H1 (cell line): ENCODE measurements around the gene RFPL2. TPM values are rescaled to one million over a fixed set of nuclear protein-coding genes. Genes with fewer than 3 reads are reported as not detected.

Experiments used
- CTCF ChIA-PET: fragments of 300-600 bp; sonication (Branson Sonifier 250); formaldehyde crosslinking; loops from one replicate; lab custom pipeline; 2021; ENCODE audit not compliant: partially characterized antibody; lab: Charles Lee
- POLR2A ChIA-PET: fragments of 300-600 bp; sonication (Branson Sonifier 250); formaldehyde crosslinking; loops from one replicate; lab custom pipeline; 2021; ENCODE audit warnings: inconsistent platforms; ENCODE audit not compliant: partially characterized antibody; lab: Charles Lee
- DNase-seq, 2 experiments: peaks; one replicate each; pipeline versions ENCODE4 v3.0.0 to v3.0.0-alpha.2; 2010 to 2022; ENCODE audit warnings: low spot score in 2 of 2, low read depth in 1 of 2, mixed read lengths in 1 of 2
- FAIRE-seq: peaks from 2 replicates; lab custom pipeline; 2011; peaks lifted over from hg19 to GRCh38; lab: Jason Lieb, UNC
- H2AFZ ChIP-seq: 2 replicates; pipeline ENCODE4 v1.8.1; 2012; ENCODE audit warnings: low read length, inconsistent platforms
- H2AK5ac ChIP-seq: 2 replicates; pipeline ENCODE4 v1.6.1; 2013; ENCODE audit warnings: low read depth, low read length
- H2BK120ac ChIP-seq: replicated peaks from 2 replicates; pipeline ENCODE3; 2013; ENCODE audit warnings: low read depth, low read length, inconsistent platforms
- H2BK12ac ChIP-seq: 2 replicates; pipeline ENCODE4 v1.6.1; 2013; ENCODE audit warnings: low read depth, low read length
- H2BK15ac ChIP-seq: 2 replicates; pipeline ENCODE4 v1.6.1; 2013; ENCODE audit warnings: low read length
- H2BK20ac ChIP-seq: 2 replicates; pipeline ENCODE4 v1.6.1; 2013; ENCODE audit warnings: low read length
- H2BK5ac ChIP-seq: 2 replicates; pipeline ENCODE4 v1.6.1; 2013; ENCODE audit warnings: low read depth, low read length
- H3K14ac ChIP-seq: 2 replicates; pipeline ENCODE4 v1.6.1; 2013; ENCODE audit warnings: inconsistent platforms; ENCODE audit not compliant: insufficient read length
- H3K18ac ChIP-seq: 2 replicates; pipeline ENCODE4 v1.6.1; 2013; ENCODE audit warnings: low read length; ENCODE audit errors: extremely low read depth
- H3K23ac ChIP-seq: 2 replicates; pipeline ENCODE4 v1.6.1; 2013; ENCODE audit warnings: inconsistent platforms; ENCODE audit not compliant: insufficient read length
- H3K23me2 ChIP-seq: 2 replicates; pipeline ENCODE4 v1.6.1; 2013; ENCODE audit warnings: low read depth, low read length
- H3K27ac ChIP-seq: 2 replicates; pipeline ENCODE4 v1.6.1; 2011; ENCODE audit warnings: low read depth, low read length, inconsistent platforms
- H3K27me3 ChIP-seq, 4 experiments: replicated peaks in 1 of 4; 1 replicate in 1 of 4; 2 replicates in 3 of 4; pipeline versions ENCODE4 v1.6.1 to v1.8.1; 2011 to 2013; ENCODE audit warnings: low read length in 3 of 4, mild to moderate bottlenecking in 3 of 4, inconsistent platforms in 2 of 4, mixed read lengths in 2 of 4, moderate library complexity in 1 of 4; ENCODE audit not compliant: control insufficient read depth in 3 of 4, insufficient read depth in 3 of 4; ENCODE audit errors: extremely low read depth in 1 of 4
- H3K36me3 ChIP-seq, 4 experiments: 2 replicates each; pipeline versions ENCODE4 v1.6.1 to v1.8.1; 2011 to 2013; ENCODE audit warnings: mild to moderate bottlenecking in 4 of 4, low read length in 3 of 4, moderate library complexity in 2 of 4, control low read depth in 1 of 4, inconsistent platforms in 1 of 4; ENCODE audit not compliant: insufficient read depth in 4 of 4, control insufficient read depth in 2 of 4
- H3K4ac ChIP-seq: replicated peaks from 2 replicates; pipeline ENCODE3; 2013; ENCODE audit warnings: low read length, low read depth, mixed read lengths, inconsistent platforms; ENCODE audit not compliant: insufficient read length
- H3K4me1 ChIP-seq, 4 experiments: replicated peaks in 1 of 4; 1 replicate in 1 of 4; 2 replicates in 3 of 4; pipeline versions ENCODE4 v1.6.1 to v1.8.1; 2011 to 2013; ENCODE audit warnings: low read length in 3 of 4, inconsistent platforms in 2 of 4, mixed read lengths in 1 of 4; ENCODE audit not compliant: insufficient read depth in 4 of 4, control insufficient read depth in 3 of 4
- H3K4me2 ChIP-seq, 2 experiments: 2 replicates each; pipeline versions ENCODE4 v1.6.1 to v1.8.1; 2011 to 2013; ENCODE audit warnings: low read depth in 2 of 2, low read length in 2 of 2, control low read depth in 1 of 2, inconsistent platforms in 1 of 2, mild to moderate bottlenecking in 1 of 2; ENCODE audit not compliant: insufficient read depth in 1 of 2
- H3K4me3 ChIP-seq, 4 experiments: fragments of 200-600, 300-600 bp in 1 of 4; sonication (generic), shearing (Covaris generic), sonication (Bioruptor Twin) in 1 of 4; 2 replicates each; pipeline versions ENCODE4 v1.5.1 to v1.8.1; 2011 to 2016; ENCODE audit warnings: low read length in 4 of 4, low read depth in 3 of 4, control low read depth in 2 of 4, inconsistent platforms in 2 of 4, mild to moderate bottlenecking in 2 of 4, mixed read lengths in 1 of 4, moderate library complexity in 1 of 4; ENCODE audit not compliant: insufficient read depth in 2 of 4; ENCODE audit errors: extremely low read depth in 1 of 4
- H3K56ac ChIP-seq: replicated peaks from 2 replicates; pipeline ENCODE3; 2013; ENCODE audit warnings: low read depth, mild to moderate bottlenecking, mixed read lengths, low read length, inconsistent platforms; ENCODE audit not compliant: insufficient read length
- H3K79me1 ChIP-seq: 2 replicates; pipeline ENCODE4 v1.6.1; 2013; ENCODE audit warnings: low read depth, low read length, control low read depth
- H3K79me2 ChIP-seq, 2 experiments: 2 replicates each; pipeline versions ENCODE4 v1.6.1 to v1.8.1; 2012 to 2013; ENCODE audit warnings: low read length in 2 of 2, mild to moderate bottlenecking in 2 of 2, inconsistent platforms in 1 of 2; ENCODE audit not compliant: insufficient read depth in 2 of 2, control insufficient read depth in 1 of 2
- H3K9ac ChIP-seq, 4 experiments: replicated peaks in 1 of 4; 1 replicate in 1 of 4; 2 replicates in 3 of 4; pipeline versions ENCODE4 v1.6.1 to v1.8.1; 2011 to 2013; ENCODE audit warnings: low read depth in 3 of 4, low read length in 3 of 4, control low read depth in 2 of 4, mild to moderate bottlenecking in 2 of 4, moderate library complexity in 2 of 4, inconsistent platforms in 1 of 4; ENCODE audit errors: extremely low read depth in 1 of 4
- H3K9me3 ChIP-seq, 2 experiments: 2 replicates each; pipeline versions ENCODE4 v1.6.1 to v1.8.1; 2012 to 2013; ENCODE audit warnings: mild to moderate bottlenecking in 2 of 2, moderate library complexity in 2 of 2, control low read depth in 1 of 2, inconsistent platforms in 1 of 2, low read depth in 1 of 2, low read length in 1 of 2, mixed read lengths in 1 of 2; ENCODE audit not compliant: insufficient read depth in 2 of 2
- H4K20me1 ChIP-seq, 2 experiments: replicated peaks in 1 of 2; 2 replicates each; pipeline versions ENCODE3 to v1.8.1; 2011 to 2013; ENCODE audit warnings: inconsistent platforms in 2 of 2, low read length in 2 of 2, mild to moderate bottlenecking in 1 of 2; ENCODE audit not compliant: insufficient read depth in 2 of 2, control insufficient read depth in 1 of 2
- H4K5ac ChIP-seq: 2 replicates; pipeline ENCODE4 v1.6.1; 2013; ENCODE audit warnings: low read length, low read depth, mixed read lengths, inconsistent platforms; ENCODE audit not compliant: insufficient read length
- H4K8ac ChIP-seq: 2 replicates; pipeline ENCODE4 v1.8.0; 2013; ENCODE audit warnings: mild to moderate bottlenecking, moderate library complexity, low read length, inconsistent platforms; ENCODE audit not compliant: insufficient read depth; ENCODE audit errors: extremely low read depth
- H4K91ac ChIP-seq: replicated peaks from 2 replicates; pipeline ENCODE3; 2013; ENCODE audit warnings: low read length, mixed read lengths, inconsistent platforms; ENCODE audit not compliant: insufficient read length
- CBX8 ChIP-seq: fragments of 300-800, 300-1000 bp; sonication (generic); IDR thresholded peaks from 2 replicates; pipeline ENCODE4 v1.7.1; 2016; ENCODE audit warnings: low read depth, low read length, borderline replicate concordance
- GTF2F1 ChIP-seq: IDR thresholded peaks from 2 replicates; pipeline ENCODE4 v1.6.1; 2012; ENCODE audit warnings: low read depth, low read length, improper control_type of control experiment, borderline replicate concordance
- WGBS, 2 experiments: shearing (Covaris generic) in 1 of 2; methylation state at CpG; one replicate each; pipeline versions ENCODE4 v1.1.6 to v1.1.7; 2013 to 2015; ENCODE audit warnings: low lambda C conversion rate in 2 of 2, mixed read lengths in 2 of 2, inconsistent platforms in 1 of 2, low coverage in 1 of 2, missing lambda C conversion rate in 1 of 2; ENCODE audit not compliant: insufficient replicate concordance in 2 of 2, insufficient coverage in 1 of 2, insufficient read length in 1 of 2; ENCODE audit errors: extremely low coverage in 1 of 2, missing lambda C conversion rate in 1 of 2; 5-methylcytosine and 5-hydroxymethylcytosine counted together
- polyA plus RNA-seq, 7 experiments: library from polyadenylated mRNA; depleted of rRNA in 3 of 7; stranded (reverse) in 5 of 7; unstranded in 2 of 7; fragments of >200 nt in 5 of 7; fragments of 200-250 nt in 2 of 7; gene quantifications; 1 replicate in 5 of 7; 2 replicates in 1 of 7; 4 replicates in 1 of 7; pipeline versions ENCODE4 v1.2.1 to v1.2.3, GENCODE V29; 2011 to 2013; ENCODE audit warnings: missing spikeins in 2 of 7, mixed read lengths in 2 of 7
- total RNA-seq: library from RNA; stranded (reverse); fragmentation: NEBNext Ultra II Directional; extraction: Animal tissue kit (Norgen Biotek cat#: 25700); gene quantifications from 2 replicates; pipeline ENCODE4 v1.2.1, GENCODE V29; 2021

Gene RFPL2
- total and polyA plus RNA-seq, 2 of the 8 experiments (the other 6 are each of a cell fraction or from before 2014, with no cell fraction given) = 0.15 to 0.19 TPM

DNA sequence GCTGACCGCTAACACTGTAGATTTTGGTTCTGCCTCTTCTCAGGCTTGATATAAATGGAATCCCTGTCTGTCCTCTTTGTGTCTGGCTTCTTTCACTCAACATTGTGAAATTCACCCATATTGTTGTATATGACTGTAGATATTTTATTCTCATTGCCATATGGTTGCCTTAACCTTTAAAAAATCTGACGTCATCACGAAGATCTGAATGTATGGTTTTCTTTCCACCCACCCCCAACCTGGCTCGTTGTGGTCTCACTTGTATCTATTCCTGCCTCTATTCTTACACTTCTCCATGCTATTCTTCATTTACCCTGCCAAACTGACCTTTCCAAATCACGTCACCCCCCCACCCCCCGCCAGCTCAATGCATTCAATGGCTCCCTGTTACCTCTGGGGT is 23.8 kb downstream of the RFPL2 start:
- Histone ChIP-seq H4K91ac (no peak overlapping the region), H3K79me2 (no peaks in the 10 kb centered on the region), H3K56ac (no peak overlapping the region), H3K23ac (no peak overlapping the region), H2AFZ (no peak overlapping the region), H3K9ac (no peak overlapping the region), H3K23me2 (peaks cover 2% of the 10 kb centered on the region; the same call in 1 of the 2 replicates), H3K27me3 (peaks cover 0 to 15% (median 10%) of the 10 kb centered on the region in 4 experiments; a peak in 5 of 7 replicates), H3K4me2 (no peak overlapping the region), H2AK5ac (no peak overlapping the region), H3K4me3 (no peak overlapping the region), H3K9me3 (no peaks in the 10 kb centered on the region), H3K4ac (no peak overlapping the region), H2BK20ac (no peak overlapping the region), H3K4me1 (peaks cover 0 to 3% (median 1%) of the 10 kb centered on the region in 4 experiments; a peak in 2 of 7 replicates), H2BK120ac (no peak overlapping the region), H3K14ac (no peak overlapping the region), H2BK15ac (no peak overlapping the region), H4K20me1 (no peaks in the 10 kb centered on the region), H3K27ac (no peak overlapping the region), H3K36me3 (no peaks in the 10 kb centered on the region), H4K5ac (no peak overlapping the region), H2BK12ac (no peak overlapping the region), H3K18ac (no peak overlapping the region), H4K8ac (no peak overlapping the region), H2BK5ac (no peak overlapping the region), H3K79me1 (no peaks in the 10 kb centered on the region)
- FAIRE-seq (no peak), DNase-seq (no peak)
- ChIA-PET CTCF (interaction anchor here (1.2 kb wide), 2 partner anchors 25 to 85 kb away, joined by 3 to 4 read pairs; no protein-coding TSS in a partner anchor), POLR2A (interaction anchor here (0.6 kb wide), 1 partner anchor 1117 kb away, joined by 3 read pairs; no protein-coding TSS in a partner anchor)
- TF ChIP-seq CBX8 (no peak), GTF2F1 (no peak)
- 93% methylated on average over 6 of the region's 6 CpGs; no CpG with 5 or more reads in 1 of the 2 experiments for WGBS, 2 experiments
